D341Med (cell line): Measurements from ENCODE around the gene DNAJC18.

Experiments
- DNase-seq: peaks from one replicate; pipeline ENCODE4 v3.0.0; 2012; ENCODE audit warnings: low spot score

DNAJC18 gene

DNA sequence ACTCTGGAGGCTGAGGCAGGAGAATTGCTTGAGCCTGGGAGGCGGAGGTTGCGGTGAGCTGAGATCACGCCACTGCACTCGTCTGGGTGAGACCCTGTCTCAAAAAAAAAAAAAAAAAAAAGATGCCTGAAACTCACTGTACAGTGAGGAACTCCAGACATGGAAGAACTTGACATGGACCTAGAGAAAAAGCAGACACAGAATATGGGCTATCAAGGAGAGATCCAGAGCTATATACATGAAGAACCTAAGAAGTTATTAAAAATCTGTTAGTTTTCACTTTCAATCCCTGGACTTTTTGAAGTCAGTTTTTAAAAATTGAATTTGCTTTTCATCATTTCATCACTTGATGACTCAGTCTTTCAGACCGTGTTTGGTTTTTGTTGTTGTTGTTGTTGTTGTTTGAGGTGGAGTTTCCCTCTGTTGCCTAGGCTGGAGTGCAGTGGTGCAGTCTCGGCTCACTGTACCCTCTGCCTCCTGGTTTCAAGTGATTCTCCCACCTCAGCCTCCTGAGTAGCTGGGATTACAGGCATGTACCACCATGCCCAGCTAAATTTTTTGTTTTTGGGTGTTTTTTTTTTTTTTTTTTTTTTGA, 77.4 kb downstream of the DNAJC18 start:
- no peak for DNase-seq

DNA sequence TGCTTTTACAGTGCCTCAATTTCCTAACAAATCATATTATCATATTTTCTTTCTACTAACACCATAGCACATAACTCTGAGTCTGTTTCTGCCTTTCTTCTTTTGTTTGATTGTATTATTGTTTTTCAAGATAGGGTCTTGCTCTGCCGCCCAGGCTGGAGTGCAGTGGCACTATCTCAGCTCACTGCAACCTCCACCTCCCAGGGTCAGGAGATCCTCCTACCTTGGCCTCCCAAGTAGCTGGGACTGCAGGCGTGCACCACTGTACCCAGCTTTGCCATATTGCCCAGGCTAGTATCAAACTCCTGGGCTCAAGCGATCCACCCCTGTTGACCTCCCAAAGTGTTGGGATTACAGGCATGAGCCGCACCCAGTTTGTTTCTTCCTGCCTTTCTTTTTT, 78.9 kb downstream of the DNAJC18 start:
- DNase-seq, result no peak
